HG02759 (cell line): ENCODE data around the gene GSG1L.

Experiments
- ATAC-seq: cut with Tn5 transposase; IDR thresholded peaks from one replicate; pipeline ENCODE4 v1.9.1; 2021; ENCODE audit warnings: mild to moderate bottlenecking, moderate library complexity; ENCODE audit not compliant: unreplicated experiment

The GSG1L gene

GRCh38 chr16:28063591-28064061 lies at the start of gene GSG1L:
GSG1L (minus strand) TSS chr16:28063714; CDS start chr16:28063424, 290 bp downstream.
- no peak for ATAC-seq

- no peak for ATAC-seq
These were observed 49.4 kb upstream of the GSG1L start for GRCh38 chr16:28112908-28113307.

GRCh38 chr16:28110977-28111376 lies 47.5 kb upstream of the GSG1L start:
- no peak for ATAC-seq

GRCh38 chr16:28110479-28110878 lies 47.0 kb upstream of the GSG1L start:
- no peak for ATAC-seq

GRCh38 chr16:28110074-28110473 lies 46.6 kb upstream of the GSG1L start:
- ATAC-seq, result no peak

GRCh38 chr16:28108590-28109247 lies 45.2 kb upstream of the GSG1L start:
- no peak for ATAC-seq

- ATAC-seq, result no peak
These were observed 43.7 kb upstream of the GSG1L start for GRCh38 chr16:28107232-28107631.

GRCh38 chr16:28106467-28107215 lies 43.1 kb upstream of the GSG1L start:
- no peak for ATAC-seq

- no peak for ATAC-seq
These were observed 42.4 kb upstream of the GSG1L start for GRCh38 chr16:28105954-28106353.

GRCh38 chr16:28105297-28105696 lies 41.8 kb upstream of the GSG1L start:
- no peak for ATAC-seq

- ATAC-seq, result no peak
These were observed 40.9 kb upstream of the GSG1L start for GRCh38 chr16:28104404-28104803.

GRCh38 chr16:28103516-28104170 lies 40.1 kb upstream of the GSG1L start:
- no peak for ATAC-seq

GRCh38 chr16:28101533-28101890 lies 38.0 kb upstream of the GSG1L start:
- ATAC-seq, result no peak

GRCh38 chr16:28100810-28101532 lies 37.5 kb upstream of the GSG1L start:
- no peak for ATAC-seq

GRCh38 chr16:28098959-28099945 lies 35.7 kb upstream of the GSG1L start:
- ATAC-seq, result no peak

- no peak for ATAC-seq
These were observed 34.9 kb upstream of the GSG1L start for GRCh38 chr16:28098171-28098958.

- ATAC-seq, result no peak
These were observed 33.7 kb upstream of the GSG1L start for GRCh38 chr16:28096983-28097899.

- ATAC-seq, result no peak
These were observed 29.8 kb upstream of the GSG1L start for GRCh38 chr16:28093385-28093725.
